ENCODE data around the gene RHEX.
"Not testable (repeated sequence)": the region's sequence is repeated elsewhere in the genome, so short reads cannot be mapped to it uniquely, and the experiment has no call there.

The RHEX gene

DNA sequence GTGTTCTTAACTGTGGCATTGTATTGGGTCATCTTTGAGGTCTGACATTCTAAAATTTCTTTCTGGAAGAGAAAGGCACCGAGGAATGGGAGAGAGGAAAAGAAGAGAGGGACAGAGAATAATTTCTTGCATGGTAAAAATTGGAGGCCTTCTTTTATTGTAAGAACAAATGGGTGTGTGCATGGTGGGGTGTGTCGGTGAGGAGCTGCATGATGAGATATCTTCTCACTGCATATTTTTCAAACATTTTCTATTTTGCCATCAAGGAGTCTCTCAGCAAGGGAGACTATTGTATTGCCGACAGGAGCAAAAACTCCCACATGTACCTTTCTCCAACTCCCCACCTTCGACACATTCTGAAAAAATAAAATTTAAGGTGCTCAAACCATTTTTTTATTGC lies 22.8 kb upstream of the RHEX start:
- no peak for DNase-seq (ENCODE audit: low spot score)

DNA sequence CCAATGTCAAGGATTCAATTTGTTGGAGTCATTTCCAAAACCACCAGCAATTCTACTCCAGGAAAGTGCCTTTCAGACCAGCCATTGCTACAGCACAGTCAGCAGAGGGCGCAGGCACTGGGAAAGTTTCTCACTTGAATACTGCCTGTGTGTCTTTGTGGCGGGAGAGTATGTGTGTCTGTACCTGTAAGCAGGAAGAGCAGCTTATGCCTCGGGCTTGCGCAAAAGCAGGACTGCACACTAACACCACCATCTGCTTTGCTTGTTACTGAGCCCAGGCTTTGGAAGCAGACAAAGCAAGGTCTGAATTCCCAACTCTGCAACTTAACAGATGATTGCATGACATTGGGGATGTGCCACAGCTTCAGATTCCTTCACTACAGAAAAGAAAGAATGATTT lies 22.3 kb upstream of the RHEX start:
- DNase-seq (ENCODE audit: low spot score): peak; percentile 76

DNA sequence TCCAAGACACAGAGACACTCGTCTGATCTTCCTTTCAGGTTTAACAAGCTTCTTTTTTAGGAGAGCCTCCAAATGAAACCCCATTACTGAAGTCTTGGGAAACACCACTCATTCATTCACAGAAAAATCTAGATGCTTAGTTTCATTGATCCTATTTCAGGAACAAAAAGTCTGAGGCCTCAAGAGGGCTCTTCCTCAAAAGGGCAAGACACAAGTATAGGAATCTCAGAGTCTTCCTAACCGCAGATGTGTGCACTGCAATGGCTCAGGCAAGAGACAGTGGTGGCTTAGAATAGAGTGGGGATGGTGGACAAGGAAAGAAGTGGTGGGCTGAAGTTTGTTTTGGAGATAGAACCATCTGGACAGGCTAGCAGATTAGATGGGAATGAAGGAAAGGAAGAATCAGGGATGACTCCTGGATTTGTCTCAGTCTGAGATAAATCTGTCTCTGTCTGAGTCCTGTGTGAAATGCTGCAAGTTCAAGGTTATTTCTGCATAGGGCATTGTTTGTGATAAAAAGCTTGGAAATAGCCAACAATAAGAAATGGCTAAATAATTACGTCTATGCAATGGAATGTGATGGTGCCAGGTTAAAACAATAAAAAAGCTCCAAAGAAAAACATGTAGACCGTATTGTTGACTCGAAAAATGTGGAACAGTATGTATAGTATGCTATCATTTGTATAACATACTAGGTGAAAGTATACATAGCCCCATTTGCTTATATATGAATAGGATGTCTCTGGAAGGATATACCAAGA lies 20.4 kb upstream of the RHEX start:
- DNase-seq (ENCODE audit: low spot score): no peak

DNA sequence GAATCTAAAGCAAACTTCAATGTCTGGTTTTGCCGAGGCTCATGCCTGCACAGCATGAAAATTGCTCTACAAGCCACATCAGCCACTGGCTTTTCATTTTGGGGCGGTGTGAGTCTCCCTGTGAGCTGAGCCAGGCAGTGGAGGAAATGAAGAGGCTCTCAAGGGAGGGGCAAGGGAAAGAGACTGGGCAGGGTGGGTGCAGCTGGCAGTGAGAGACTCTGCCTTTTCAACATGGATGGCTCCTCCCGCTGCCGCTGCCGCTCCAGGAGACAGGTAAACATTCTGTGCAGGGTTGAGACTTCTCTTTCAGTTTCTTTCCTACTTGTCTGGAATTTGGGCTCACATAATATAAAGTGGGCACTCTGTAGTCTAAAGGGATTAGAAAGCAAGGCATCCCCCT lies 17.9 kb upstream of the RHEX start:
- no peak for DNase-seq (ENCODE audit: low spot score)

DNA sequence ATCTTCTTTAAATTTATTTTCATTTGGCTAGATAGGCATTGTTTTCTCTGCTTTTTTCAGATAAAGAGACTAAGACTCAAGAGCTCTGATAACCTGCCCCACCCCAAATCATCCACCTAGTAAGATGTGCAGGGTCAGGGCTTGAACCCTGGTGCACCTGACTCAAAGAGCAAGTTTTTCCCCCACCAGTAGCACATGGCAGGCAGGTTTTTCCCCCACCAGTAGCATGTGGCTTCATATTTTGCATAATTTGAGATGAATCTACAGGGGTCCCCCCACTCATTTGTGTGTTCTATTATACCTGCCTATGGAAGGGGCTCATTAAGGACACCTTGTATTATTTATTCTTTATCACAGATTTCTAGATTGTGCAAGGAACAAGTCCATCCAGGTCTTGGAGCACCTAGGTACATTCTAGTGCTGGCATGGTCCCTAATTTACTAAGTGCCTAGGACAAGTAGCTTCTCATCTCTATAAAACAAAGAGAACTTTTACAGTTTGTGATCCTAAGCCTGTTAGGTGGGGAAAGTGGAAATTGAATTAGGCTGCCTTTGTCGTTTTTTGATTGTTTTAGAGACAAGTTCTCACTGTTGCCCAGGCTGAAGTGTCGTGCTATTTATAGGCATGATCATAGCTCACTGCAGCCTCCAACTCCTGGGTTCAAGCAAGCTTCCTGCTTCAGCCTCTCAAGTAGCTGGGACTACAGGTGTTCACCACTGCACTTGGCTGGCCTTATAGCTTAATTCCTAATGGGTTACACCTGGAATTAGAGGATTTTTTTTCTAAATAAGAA lies 16.1 kb upstream of the RHEX start:
- DNase-seq (ENCODE audit: low spot score): no peak

DNA sequence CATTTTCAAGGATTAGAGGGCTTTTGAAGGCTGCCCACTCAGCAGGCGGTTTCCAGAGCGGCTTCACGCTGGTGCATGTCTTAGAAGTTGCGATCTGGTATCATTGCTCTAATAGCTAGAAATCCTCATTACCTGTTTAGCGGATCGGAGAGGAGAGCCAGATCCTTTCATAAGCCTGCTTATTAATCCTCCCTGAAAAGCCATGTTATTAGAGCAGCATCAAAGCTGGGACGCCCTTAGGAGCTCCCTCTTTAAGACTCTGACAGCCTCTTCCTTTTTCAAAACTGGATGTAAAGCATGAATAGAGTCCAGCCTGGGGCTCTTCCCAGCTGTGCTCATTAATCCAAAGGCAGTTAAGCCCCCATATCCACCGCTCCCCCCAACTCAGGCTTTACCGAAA lies 15.4 kb upstream of the RHEX start:
- no peak for DNase-seq (ENCODE audit: low spot score)

DNA sequence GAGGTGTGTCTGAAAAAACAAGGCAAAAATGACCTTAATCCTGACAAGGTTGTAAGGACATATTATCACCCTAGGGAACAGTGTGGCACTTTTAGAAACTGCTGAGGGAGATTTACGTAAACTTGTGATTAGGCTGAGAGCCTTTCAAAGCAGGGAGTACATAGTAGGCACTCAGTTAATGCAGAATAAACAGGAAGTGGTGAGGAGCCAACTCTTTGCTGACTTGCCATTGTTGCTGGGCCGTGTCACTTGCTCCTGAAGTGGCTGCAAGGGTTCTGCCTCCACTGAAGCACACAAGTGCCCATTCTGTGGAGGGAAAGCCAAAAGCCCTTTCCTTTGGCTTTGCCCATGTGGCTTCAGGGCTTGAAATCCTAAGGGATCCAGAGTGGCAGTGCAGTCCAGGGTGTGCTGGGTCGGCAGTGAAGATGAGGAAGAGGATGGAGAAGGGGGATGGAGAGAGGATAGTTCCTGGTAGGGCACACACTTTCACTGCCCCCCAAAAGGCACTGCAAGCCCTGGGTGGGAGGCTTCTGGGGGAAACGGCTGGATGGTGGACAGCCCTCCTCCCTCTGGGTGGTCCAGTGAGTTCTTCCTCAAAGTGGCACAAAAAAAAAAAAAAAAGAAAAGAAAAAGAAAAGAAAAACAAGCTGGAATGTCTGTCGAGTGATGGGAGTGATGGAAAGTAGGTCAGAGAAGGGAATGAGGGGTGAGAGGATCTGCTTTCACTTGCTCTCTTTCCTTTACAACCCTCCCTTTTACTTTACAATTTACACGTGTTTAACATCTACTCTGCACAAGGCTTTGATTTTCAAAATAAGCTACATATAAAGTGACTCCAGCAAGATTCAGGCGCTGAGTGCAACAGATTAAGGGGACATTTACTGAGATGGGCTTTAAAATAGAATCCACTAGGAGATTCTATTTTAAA lies 13.7 kb upstream of the RHEX start:
- DNase-seq (ENCODE audit: low spot score): no peak

DNA sequence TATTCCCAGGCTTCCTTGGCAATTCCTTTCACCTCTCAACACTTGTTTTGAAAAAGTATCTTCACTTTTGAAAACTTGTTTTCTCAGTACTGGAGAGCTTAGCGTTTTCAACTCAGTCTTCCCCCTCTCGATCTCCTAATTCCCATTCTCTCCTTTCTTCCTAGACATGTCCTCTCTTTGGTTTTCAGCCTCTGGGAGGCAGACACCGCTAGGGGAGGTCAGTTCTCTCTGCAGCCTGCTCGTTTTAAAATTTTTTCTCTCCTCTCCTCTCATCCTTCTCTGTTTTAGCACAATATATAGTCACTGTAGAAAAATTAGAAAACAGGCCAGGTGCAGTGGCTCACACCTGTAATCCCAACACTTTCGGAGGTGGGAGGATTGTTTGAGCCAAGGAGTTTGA lies 12.6 kb upstream of the RHEX start:
- no peak for DNase-seq (ENCODE audit: low spot score)

DNA sequence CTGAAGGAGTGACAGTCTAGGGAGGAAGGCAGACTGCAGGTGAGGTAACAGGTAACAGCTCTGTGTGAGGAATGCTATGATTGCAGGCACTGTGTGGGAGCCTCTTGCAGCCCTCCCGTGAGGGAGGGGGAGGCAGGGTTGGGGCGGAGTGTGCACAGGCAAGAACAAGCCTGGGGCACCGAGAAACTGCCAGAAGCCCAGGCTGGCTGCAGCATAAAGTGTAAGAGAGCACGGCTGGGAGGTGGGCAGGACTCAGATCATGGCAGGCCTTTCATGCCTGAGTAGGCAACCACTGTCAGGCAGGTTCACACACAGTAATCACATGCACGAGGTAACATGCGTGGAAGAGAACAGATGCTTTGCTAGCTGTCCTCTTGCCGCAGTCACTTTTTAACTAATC lies 11.3 kb upstream of the RHEX start:
- no peak for DNase-seq (ENCODE audit: low spot score)

DNA sequence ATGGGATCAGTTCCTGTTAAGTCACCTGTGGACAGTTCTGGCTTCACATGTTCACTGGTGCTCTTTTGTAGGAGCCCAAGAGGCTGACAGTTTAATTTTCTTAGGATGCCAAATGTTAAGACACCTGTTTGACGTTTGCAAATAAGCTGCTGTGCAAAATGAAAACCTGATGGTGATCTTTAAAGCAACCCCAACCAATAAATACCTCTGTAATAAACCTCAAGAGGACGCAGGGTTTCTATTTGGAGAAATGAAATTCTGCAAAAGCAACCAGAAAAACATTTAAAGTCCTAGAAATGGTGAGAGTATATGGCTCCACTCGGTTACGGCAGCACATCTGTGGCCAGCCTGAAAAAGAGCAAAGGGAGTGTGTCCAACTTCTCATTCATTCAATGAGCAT lies 5.7 kb upstream of the RHEX start:
- DNase-seq (ENCODE audit: low spot score): no peak

DNA sequence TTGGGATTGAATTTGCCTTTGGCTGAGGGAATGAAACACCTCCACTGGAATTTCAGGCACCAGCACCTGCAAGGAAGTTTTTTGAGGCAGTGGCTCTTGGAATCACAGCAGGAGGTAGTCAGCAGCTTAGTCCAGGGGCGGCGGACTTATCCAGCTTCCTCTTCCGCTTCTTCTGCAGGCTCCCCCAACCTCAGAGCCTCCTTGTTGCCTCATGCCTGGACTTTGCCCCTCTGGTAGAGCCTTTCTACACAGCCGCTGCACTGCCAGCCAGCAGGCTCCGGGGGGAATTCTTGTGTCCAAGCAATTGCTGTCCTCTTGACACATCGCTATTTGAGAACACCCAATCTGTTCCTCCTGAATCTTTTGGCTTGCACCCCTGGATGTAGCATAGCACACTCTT lies 4.4 kb upstream of the RHEX start:
- DNase-seq (ENCODE audit: low spot score): peak; percentile 91

DNA sequence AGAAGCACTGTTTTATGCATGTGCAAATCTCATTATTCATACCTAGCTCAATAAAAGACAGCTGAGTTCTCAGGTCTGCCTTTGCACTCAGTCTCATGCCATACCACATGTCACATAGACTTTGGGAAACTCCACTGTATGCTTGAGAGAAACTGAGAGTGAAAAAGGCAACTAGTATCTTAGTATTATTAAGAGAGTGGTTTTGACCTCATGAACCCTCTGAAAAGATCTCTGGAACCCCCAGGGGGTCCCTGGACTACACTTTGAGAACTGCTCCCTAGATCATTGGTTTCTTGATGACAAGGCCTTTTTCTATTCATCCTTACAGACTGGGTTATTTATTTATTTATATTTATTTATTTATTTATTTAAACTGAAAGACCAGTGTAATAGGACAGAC lies 3.7 kb upstream of the RHEX start:
- no peak for DNase-seq (ENCODE audit: low spot score)

DNA sequence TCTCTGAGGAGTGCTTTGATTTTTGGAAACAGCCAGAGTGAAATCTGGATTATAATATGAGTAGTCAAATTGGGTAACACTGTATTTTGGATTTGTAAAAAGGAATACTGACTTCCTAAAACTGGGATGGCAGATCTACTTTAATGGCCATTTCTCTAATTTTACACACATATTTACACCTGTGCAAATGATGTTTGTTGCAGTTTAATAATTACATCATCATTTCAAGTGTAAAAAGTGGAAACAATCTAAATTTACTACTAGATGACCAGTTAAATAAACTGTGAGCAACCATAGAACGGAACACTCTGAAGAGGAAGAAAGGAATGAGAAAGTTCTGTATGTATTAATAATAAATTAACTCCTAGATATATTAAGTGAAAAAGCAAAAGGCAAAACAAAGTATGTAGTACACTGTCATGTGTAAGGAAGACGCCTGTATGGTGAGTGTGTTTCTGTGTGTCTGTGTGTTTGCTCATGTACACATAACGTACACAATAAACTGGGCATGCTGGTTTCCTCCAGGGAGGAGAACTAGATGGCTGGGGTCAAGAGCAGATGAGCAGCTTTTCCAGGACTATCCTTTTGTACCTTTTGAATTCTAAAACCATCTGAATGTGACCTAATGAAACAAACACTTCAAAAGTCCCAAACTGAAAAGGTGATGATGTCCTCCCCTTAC lies 2.9 kb upstream of the RHEX start:
- no peak for DNase-seq (ENCODE audit: low spot score)

DNA sequence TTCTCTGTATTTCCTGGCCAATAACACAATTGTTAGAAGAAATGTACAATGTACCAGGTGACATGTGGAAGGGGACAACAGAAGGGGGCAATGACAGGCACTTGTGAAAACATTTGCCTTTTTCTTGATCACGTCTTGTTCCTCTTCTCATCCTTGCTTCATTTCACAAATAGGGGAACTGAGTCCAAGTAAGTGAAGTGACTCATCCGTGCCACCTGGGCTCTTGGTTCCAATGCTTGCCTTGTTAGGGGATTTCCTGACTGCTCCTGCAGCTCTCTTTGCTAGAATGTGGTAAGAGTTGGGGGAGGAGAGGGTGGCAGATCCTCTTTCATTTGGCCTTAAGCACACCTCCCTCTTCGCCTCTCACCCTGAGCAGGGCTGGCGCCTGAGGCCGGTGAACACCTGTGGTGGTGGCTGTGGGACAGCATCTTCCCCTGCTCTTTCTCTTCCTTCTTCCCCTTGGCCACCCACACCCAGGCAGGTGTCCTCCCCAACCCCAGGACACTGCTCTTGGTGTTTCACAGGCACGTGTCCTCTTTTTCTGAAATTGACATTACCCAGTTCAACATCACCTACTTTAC lies 2.2 kb upstream of the RHEX start:
- no peak for DNase-seq (ENCODE audit: low spot score)

DNA sequence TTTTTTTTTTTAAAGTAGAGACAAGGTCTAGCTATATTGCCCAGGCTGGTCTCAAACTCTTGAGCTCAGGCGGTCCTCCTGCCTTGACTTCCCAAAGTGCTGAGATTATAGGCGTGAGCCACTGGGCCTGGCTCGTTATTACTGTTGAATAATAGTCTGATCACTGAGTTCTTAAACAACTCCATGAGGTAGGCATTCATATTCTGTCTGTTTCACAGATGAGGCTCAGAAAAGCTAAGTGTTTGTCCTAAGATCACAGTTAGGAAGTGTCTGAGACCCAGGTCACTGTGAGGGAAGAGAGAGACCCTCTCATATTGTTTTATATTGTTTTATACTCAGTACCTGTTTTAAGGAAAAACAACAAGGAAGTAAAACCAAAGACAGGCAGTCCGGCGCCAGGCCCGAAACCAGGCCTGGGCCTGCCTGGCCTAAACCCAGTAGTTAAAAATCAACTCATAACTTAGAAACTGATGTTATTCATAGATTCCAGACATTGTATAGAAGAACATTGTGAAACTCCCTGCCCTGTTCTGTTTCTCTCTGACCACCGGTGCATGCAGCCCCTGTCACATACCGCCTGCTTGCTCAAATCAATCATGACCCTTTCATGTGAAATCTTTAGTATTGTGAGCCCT lies 625 bp upstream of the RHEX start:
- DNase-seq (ENCODE audit: low spot score): not testable (repeated sequence)

DNA sequence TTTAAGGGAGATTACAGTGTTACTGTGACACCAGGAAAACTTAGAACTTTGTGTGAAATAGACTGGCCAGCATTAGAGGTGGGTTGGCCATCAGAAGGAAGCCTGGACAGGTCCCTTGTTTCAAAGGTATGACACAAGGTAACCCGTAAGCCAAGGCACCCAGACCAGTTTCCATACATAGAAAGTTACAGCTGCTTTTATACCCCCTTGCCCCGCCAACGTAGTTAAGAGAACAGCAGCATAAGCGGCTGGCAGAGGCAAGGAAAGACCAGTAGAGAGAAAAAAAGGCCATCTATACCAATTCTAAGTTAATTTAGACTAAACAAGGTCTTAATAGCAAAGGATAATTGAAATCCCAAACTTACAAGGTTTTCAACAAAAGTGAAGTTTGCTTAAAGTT lies 643 bp downstream of the RHEX start:
- not testable (repeated sequence) for DNase-seq (ENCODE audit: low spot score)

DNA sequence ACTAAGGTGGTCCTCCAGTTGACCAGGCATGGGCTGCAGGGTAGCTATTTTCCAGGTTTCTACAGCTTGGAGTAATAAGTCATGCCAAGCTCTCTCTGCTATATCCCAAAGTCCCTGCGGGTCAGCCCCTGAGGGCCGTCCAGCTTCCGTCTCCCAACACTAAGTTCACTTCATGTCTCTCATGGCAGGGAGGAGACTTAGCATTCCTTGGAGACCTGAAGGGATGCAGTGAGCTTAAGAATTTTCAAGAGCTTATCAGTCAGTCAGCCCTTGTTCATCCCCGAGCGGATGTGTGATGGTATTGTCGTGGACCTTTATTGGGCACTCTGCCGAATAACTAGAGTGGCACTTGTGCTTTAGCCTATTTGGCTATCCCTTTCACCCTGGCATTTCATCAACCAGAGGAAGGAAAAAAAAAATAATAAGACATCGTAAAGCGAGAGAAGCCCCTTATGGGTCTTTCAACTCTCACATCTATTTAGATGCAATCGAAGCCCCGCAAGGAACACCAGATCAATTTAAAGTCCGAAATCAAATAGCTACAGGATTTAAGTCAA lies 2.2 kb downstream of the RHEX start:
- not testable (repeated sequence) for DNase-seq (ENCODE audit: low spot score)

DNA sequence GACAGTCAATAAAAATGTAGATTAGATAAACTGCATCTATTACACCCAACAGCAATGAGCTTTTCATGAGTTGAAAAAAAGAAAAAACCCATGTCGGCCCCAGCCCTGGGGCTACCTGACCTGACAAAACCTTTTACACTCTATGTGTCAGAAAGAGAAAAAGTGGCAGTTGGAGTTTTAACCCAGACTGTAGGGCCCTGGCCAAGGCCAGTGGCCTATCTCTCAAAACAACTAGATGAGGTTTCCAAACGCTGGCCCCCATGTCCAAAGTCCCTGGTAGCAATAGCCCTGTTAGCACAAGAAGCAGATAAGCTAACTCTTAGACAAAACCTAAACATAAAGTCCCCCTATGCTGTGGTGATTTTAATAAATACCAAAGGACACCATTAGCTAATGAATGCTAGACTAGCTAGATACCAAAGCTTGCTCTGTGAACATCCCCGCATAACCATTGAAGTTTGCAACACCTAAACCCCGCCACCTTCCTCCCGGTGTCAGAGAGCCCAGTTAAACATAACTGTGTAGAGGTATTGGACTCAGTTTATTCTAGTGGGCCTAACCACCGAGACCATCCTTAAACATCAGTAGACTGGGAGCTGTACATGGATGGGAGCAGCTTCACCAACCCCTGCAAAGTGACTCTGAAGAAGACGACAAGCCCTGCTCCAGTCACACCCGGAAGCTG lies 2.8 kb downstream of the RHEX start:
- not testable (repeated sequence) for DNase-seq (ENCODE audit: low spot score)

DNA sequence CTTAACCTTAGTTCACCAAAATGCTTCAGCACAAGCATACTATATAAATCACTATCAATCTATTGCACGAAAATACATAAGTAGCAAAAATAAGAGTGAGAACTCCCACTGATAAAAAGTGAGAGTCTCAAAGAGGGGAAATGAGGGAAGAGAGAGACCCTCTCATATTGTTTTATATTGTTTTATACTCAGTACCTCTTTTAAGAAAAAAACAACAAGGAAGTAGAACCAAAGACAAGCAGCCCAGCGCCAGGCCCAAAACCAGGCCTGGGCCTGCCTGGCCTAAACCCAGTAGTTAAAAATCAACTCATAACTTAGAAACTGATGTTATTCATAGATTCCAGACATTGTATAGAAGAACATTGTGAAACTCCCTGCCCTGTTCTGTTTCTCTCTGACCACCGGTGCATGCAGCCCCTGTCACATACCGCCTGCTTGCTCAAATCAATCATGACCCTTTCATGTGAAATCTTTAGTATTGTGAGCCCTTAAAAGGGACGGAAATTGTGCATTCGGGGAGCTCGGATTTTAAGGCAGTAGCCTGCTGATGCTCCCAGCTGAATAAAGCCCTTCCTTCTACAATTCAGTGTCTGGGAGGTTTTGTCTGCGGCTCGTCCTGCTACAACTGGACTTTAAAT lies 5.4 kb downstream of the RHEX start:
- DNase-seq (ENCODE audit: low spot score): not testable (repeated sequence)

DNA sequence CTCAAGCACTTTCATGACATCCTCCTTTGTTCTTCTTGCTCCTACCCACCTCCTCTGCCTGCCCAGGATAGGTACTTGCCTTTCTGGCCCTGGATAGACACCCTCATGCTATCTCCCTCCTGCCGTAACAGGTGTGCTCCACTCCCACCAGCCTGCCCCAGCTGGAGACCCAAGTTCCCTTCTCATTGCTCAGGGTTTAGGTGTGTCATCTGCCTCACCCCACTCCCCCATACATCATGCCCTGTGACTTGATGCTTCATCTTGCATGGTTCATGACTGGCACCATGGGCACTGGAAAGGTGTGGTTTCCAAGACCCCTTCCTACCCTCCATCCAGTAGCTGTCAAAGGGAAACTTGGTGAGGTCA lies 5.9 kb downstream of the RHEX start:
- DNase-seq (ENCODE audit: low spot score): no peak
